SK-N-MC (cell line): Measurements from ENCODE around the gene MACROD2.

Experiments
- EZH2 ChIP-seq: fragments of 200-600 bp; sonication (generic); IDR thresholded peaks from one replicate; pipeline ENCODE4 v1.6.1; 2017; ENCODE audit warnings: antibody characterized with exemption
- FOXP2 ChIP-seq: optimal IDR thresholded peaks from 2 replicates; pipeline ENCODE3; 2011; ENCODE audit warnings: mild to moderate bottlenecking, moderate library complexity; ENCODE audit not compliant: insufficient read depth; ENCODE audit errors: extremely low read length, control extremely low read depth
- POLR2AphosphoS5 ChIP-seq: IDR thresholded peaks from 2 replicates; pipeline ENCODE4 v1.6.1; 2012; ENCODE audit warnings: mild to moderate bottlenecking, low read depth, low read length, borderline replicate concordance

- no peak for TF ChIP-seq EZH2
- TF ChIP-seq POLR2AphosphoS5 = no peak
- no peak for TF ChIP-seq FOXP2
These were observed 1946.8 kb downstream of the MACROD2 start for GRCh38 chr20:15942130-15942529.
